GM12892 (cell line): ENCODE results near the gene LCE4A.

Experiments used
- DNase-seq: peaks from one replicate; pipeline ENCODE4 v3.0.0; 2011; ENCODE audit not compliant: insufficient read length
- FAIRE-seq: peaks from 2 replicates; lab custom pipeline; 2011; peaks lifted over from hg19 to GRCh38; lab: Jason Lieb, UNC
- POLR2A ChIP-seq: IDR thresholded peaks from 2 replicates; pipeline ENCODE4 v1.6.1; 2011; ENCODE audit warnings: low read depth, low read length, control low read depth
- POLR2AphosphoS5 ChIP-seq: IDR thresholded peaks from 2 replicates; pipeline ENCODE4 v1.6.1; 2011; ENCODE audit warnings: low read depth, low read length, control low read depth
- TAF1 ChIP-seq: IDR thresholded peaks from 2 replicates; pipeline ENCODE4 v1.6.1; 2011; ENCODE audit warnings: low read depth, mild to moderate bottlenecking, control low read depth, low read length, borderline replicate concordance

LCE4A gene

GRCh38 chr1:152699746-152700145 is 8.2 kb upstream of the LCE4A start:
- FAIRE-seq: no peak
- DNase-seq: no peak
- TF ChIP-seq POLR2AphosphoS5: no peak
- TF ChIP-seq POLR2A: no peak
- TF ChIP-seq TAF1: no peak

DNA sequence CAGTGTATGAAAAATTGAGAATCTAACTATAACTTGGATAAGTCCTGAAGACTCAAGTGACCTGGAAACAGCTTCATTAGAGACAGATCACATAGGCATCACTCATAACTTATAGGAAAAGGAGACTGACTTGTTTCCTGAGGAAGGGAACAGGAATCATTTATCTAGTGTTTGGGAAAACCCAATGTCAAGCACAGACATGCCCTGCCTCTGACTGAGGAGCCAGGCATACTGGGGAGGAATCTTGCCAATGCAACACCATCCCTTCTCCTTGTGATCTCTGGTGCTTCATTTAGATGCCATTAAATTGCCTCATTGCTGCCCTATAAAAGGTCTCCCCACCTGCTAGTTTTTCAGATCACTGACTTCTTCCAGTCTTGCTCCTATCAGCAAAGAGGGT is 10.3 kb downstream of the LCE4A start:
- DNase-seq: no peak
- no peak for TF ChIP-seq TAF1
- TF ChIP-seq POLR2AphosphoS5: no peak
- TF ChIP-seq POLR2A: no peak
- no peak for FAIRE-seq

DNA sequence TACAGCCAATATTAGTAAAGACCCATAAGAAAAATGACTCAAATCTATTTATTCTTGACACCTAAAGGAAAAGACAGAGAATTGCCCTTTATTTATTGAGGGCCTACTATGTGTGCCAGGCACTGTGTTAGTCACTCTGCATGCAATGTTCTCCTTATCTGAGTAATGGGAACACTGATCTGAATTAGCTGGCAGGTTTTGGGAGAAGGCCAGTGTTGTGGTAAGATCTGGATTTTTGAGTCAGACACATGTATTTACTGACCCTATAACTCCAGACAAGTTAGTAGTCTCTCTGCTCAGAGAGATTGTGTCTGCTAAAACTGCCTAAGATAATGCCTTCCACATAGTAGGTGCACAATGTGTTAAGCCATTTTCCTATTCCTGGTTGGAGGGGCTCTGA is 17.3 kb downstream of the LCE4A start:
- FAIRE-seq (no peak), DNase-seq (no peak)
- TF ChIP-seq POLR2AphosphoS5 (no peak), TAF1 (no peak), POLR2A (no peak)

DNA sequence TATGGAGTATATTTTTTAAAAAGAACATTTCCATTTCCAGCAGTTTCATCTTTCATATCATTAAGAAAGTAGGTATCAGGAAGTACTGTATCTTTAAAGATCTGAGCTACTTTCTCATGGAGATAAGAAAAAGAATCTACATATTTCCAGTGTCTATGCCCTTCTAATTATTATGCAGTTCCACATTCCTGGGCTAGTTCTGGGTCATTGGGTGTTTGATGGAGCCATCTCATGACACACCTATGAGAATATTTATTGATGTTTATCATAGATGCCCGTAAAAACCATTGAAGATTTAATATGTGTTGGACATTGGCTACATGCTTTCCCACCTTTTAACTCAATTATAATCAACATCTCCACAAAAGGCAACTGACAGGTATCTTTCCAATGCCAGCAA is 21.0 kb downstream of the LCE4A start:
- TF ChIP-seq POLR2A (no peak), TAF1 (no peak)
- DNase-seq (no peak), FAIRE-seq (no peak)

DNA sequence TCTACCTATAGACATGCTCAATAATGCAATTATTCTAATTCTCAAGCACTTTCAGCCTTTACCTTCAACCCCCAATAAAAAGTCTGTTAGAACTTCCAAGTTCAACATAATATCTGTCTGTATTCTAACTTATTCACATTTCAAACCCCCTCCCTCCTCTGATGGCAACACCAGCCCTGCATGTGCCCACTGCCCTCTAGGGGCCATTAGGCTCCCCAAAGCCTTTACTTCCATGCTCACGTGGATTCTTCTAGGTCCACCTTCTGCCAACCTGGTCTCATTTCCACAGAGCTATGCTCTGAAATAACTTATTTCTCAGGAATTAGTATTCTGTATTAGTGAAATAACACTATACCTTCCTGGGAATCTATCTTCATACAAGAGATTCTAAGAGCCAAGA is 27.7 kb downstream of the LCE4A start:
- no peak for TF ChIP-seq POLR2A
- TF ChIP-seq POLR2AphosphoS5: no peak
- TF ChIP-seq TAF1: no peak
- DNase-seq (no peak), FAIRE-seq (no peak)

- DNase-seq (no peak), FAIRE-seq (no peak)
- TF ChIP-seq POLR2AphosphoS5 (no peak), TAF1 (no peak), POLR2A (no peak)
Observed at GRCh38 chr1:152737997-152738396, 30.0 kb downstream of the LCE4A start.

DNA sequence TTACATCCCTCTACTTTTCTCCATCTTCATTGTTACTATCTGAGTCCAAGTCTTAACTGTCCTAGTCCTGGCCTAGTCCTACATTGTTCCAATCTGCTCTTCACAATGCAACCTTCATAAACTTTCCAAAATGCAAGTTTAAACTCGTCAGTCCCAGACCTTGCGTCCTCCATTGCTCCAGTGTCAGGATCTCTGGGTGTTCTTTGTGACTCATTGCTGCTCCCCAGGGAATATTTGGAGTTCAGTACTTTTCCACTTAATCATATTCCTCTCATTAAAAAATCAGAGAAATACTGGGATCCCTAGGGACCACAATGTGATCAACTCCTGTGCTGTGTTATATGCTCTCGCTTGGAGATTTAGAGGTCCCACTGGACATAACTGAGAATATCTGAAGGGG is 31.9 kb downstream of the LCE4A start:
- FAIRE-seq (no peak), DNase-seq (no peak)
- no peak for TF ChIP-seq TAF1
- TF ChIP-seq POLR2AphosphoS5: no peak
- no peak for TF ChIP-seq POLR2A

GRCh38 chr1:152741656-152742055 is 33.7 kb downstream of the LCE4A start:
- no peak for FAIRE-seq
- no peak for TF ChIP-seq TAF1
- TF ChIP-seq POLR2AphosphoS5: no peak
- TF ChIP-seq POLR2A: no peak

GRCh38 chr1:152743371-152744145 is 35.6 kb downstream of the LCE4A start:
- FAIRE-seq: no peak
- TF ChIP-seq POLR2AphosphoS5: no peak
- no peak for TF ChIP-seq TAF1
- no peak for TF ChIP-seq POLR2A
- DNase-seq: no peak

More at GRCh38 chr1:152741656-152742055, 33.7 kb downstream of the LCE4A start:
- DNase-seq: no peak

GRCh38 chr1:152745289-152745704 is 37.3 kb downstream of the LCE4A start:
- no peak for FAIRE-seq

GRCh38 chr1:152745765-152746444 is 37.9 kb downstream of the LCE4A start:
- no peak for TF ChIP-seq POLR2AphosphoS5
- TF ChIP-seq TAF1: no peak
- no peak for TF ChIP-seq POLR2A
- FAIRE-seq (no peak), DNase-seq (no peak)

More at GRCh38 chr1:152745289-152745704, 37.3 kb downstream of the LCE4A start:
- no peak for DNase-seq
- TF ChIP-seq POLR2A (no peak), TAF1 (no peak), POLR2AphosphoS5 (no peak)

DNA sequence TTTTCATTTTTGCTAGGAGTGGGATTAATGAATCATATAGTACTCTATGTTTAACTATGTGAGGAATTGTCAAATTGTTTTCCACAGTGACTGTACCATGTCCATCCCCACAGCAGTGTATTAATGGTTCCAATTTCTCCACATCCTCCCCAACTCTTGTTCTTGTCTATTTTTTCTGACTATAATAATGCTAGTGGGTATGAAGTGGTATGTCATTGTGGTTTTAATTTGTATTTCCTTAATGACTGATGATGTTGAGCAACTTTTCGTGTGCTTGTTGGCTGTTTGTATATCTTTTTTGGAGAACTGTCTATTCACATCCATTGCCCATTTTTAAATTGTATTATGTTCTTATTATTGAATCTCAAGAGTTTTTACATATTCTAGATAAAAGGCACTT is 39.9 kb downstream of the LCE4A start:
- DNase-seq (no peak), FAIRE-seq (no peak)
- TF ChIP-seq POLR2A: no peak

GRCh38 chr1:152752225-152752624 is 44.3 kb downstream of the LCE4A start:
- FAIRE-seq (no peak), DNase-seq (no peak)
- TF ChIP-seq TAF1 (no peak), POLR2AphosphoS5 (no peak), POLR2A (no peak)
